Caco-2 (cell line): ENCODE results near the gene ELMO1. TPM values are rescaled to one million over a fixed set of nuclear protein-coding genes. Genes with fewer than 3 reads are reported as not detected.

ENCODE experiments used
- BruUV-seq: library from RNA; stranded (reverse); fragments of 400-500 nt; replicated peaks from 2 replicates; lab custom pipeline; 2021; lab: Mats Ljungman, UMichigan
- CTCF ChIA-PET: fragments of 300-600 bp; sonication (Branson Sonifier 250); formaldehyde crosslinking; loops from one replicate; lab custom pipeline; 2022; ENCODE audit warnings: antibody characterized with exemption; lab: Charles Lee
- POLR2A ChIA-PET: fragments of 300-600 bp; sonication (Branson Sonifier 250); formaldehyde crosslinking; loops from one replicate; lab custom pipeline; 2022; ENCODE audit warnings: antibody characterized with exemption; lab: Charles Lee
- DNase-seq, 2 experiments: peaks; one replicate each; pipeline versions ENCODE4 v3.0.0 to v3.0.0-alpha.2; 2020 to 2022
- H3K27me3 ChIP-seq: replicated peaks from 2 replicates; pipeline ENCODE4 v1.6.0; 2011; ENCODE audit warnings: low read length; ENCODE audit not compliant: control insufficient read depth, insufficient read depth
- H3K36me3 ChIP-seq: 2 replicates; pipeline ENCODE4 v1.5.1; 2011; ENCODE audit warnings: low read length; ENCODE audit not compliant: control insufficient read depth, insufficient read depth
- H3K4me1 ChIP-seq: fragments of 250-450 bp; sonication (Bioruptor Pico); 2 replicates; pipeline ENCODE4 v1.5.1; 2020; ENCODE audit warnings: mild to moderate bottlenecking
- H3K4me3 ChIP-seq: 2 replicates; pipeline ENCODE4 v1.5.1; 2011; ENCODE audit warnings: low read depth, mild to moderate bottlenecking, control low read depth, low read length
- H3K9me3 ChIP-seq: fragments of 250-450 bp; sonication (Bioruptor Pico); 2 replicates; pipeline ENCODE4 v1.5.1; 2020; ENCODE audit warnings: mild to moderate bottlenecking, moderate library complexity
- H3K27ac Mint-ChIP-seq: one replicate; pipeline ENCODE4 v1.8.0; 2022; ENCODE audit warnings: mixed read lengths; ENCODE audit not compliant: unreplicated experiment
- H3K27me3 Mint-ChIP-seq: one replicate; pipeline ENCODE4 v1.8.0; 2022; ENCODE audit warnings: mixed read lengths; ENCODE audit not compliant: insufficient read depth, unreplicated experiment
- H3K36me3 Mint-ChIP-seq: one replicate; pipeline ENCODE4 v1.8.0; 2022; ENCODE audit warnings: mild to moderate bottlenecking, mixed read lengths; ENCODE audit not compliant: insufficient read depth, unreplicated experiment
- H3K4me1 Mint-ChIP-seq: one replicate; pipeline ENCODE4 v1.8.0; 2022; ENCODE audit warnings: low read depth, mixed read lengths; ENCODE audit not compliant: unreplicated experiment
- H3K4me3 Mint-ChIP-seq: one replicate; pipeline ENCODE4 v1.8.0; 2022; ENCODE audit warnings: mild to moderate bottlenecking, moderate library complexity, mixed read lengths; ENCODE audit not compliant: unreplicated experiment
- H3K9me3 Mint-ChIP-seq: one replicate; pipeline ENCODE4 v1.8.0; 2022; ENCODE audit warnings: mixed read lengths; ENCODE audit not compliant: unreplicated experiment
- CTCF ChIP-seq, 2 experiments: fragments of 200-600 bp in 1 of 2; IDR thresholded peaks; 1 replicate in 1 of 2; 2 replicates in 1 of 2; pipeline versions ENCODE4 v1.5.1 to v1.8.0; 2011 to 2022; ENCODE audit warnings: antibody characterized with exemption in 1 of 2, control low read depth in 1 of 2, inconsistent platforms in 1 of 2, low read depth in 1 of 2, low read length in 1 of 2, mild to moderate bottlenecking in 1 of 2, moderate library complexity in 1 of 2; ENCODE audit not compliant: insufficient read depth in 1 of 2, severe bottlenecking in 1 of 2, unreplicated experiment in 1 of 2
- intact Hi-C: fragments of 100-400 bp; cut with micrococcal nuclease; formaldehyde crosslinking; loops from one replicate; pipeline ENCODE4 v1.10.0; 2022; ENCODE audit not compliant: unreplicated experiment
- total RNA-seq: library from RNA; stranded (reverse); gene quantifications from 2 replicates; pipeline ENCODE4 v1.2.3, GENCODE V29; 2022

The ELMO1 gene
- total RNA-seq, 1 experiment from 2014 or later: 0.14 TPM

GRCh38 chr7:37083311-37084096 is 365.2 kb downstream of the ELMO1 start:
- Histone ChIP-seq H3K27me3 (no peaks in the 10 kb centered on the region), H3K9me3 (no peaks in the 10 kb centered on the region), H3K4me3 (no peak overlapping the region), H3K4me1 (no peaks in the 10 kb centered on the region), H3K36me3 (no peaks in the 10 kb centered on the region)
- no peak for DNase-seq
- Mint-ChIP-seq H3K4me1 (no peaks in the 10 kb centered on the region), H3K27me3 (no peaks in the 10 kb centered on the region), H3K4me3 (no peak overlapping the region), H3K9me3 (peaks cover 18% of the 10 kb centered on the region), H3K27ac (no peak overlapping the region), H3K36me3 (no peaks in the 10 kb centered on the region)
- intact Hi-C loops: no loop called here
- no peak for TF ChIP-seq CTCF (IDR thresholded peaks at IDR 0.05; ENCODE audit: insufficient read depth in 1 of 2, low read depth in 1 of 2, low read length in 1 of 2, severe bottlenecking in 1 of 2, unreplicated experiment in 1 of 2)
- BruUV-seq: no TSS peak
- ChIA-PET POLR2A (no interaction called here), CTCF (no interaction called here)

GRCh38 chr7:37081436-37081835 is 367.2 kb downstream of the ELMO1 start:
- POLR2A ChIA-PET: no interaction called here
- H3K27ac Mint-ChIP-seq: no peak overlapping the region
- CTCF ChIA-PET: no interaction called here

GRCh38 chr7:37079420-37079819 is 369.2 kb downstream of the ELMO1 start:
- peaks cover 18% of the 10 kb centered on the region for H3K9me3 Mint-ChIP-seq
- Histone ChIP-seq H3K36me3 (no peaks in the 10 kb centered on the region), H3K4me3 (no peak overlapping the region), H3K27me3 (no peaks in the 10 kb centered on the region), H3K4me1 (no peaks in the 10 kb centered on the region), H3K9me3 (no peaks in the 10 kb centered on the region)
- no peak overlapping the region for H3K4me3 Mint-ChIP-seq
- TF ChIP-seq CTCF (IDR thresholded peaks at IDR 0.05; ENCODE audit: insufficient read depth in 1 of 2, low read depth in 1 of 2, low read length in 1 of 2, severe bottlenecking in 1 of 2, unreplicated experiment in 1 of 2): no peak
- H3K4me1 Mint-ChIP-seq: peaks cover 8% of the 10 kb centered on the region
- intact Hi-C loops: no loop called here
- POLR2A ChIA-PET: no interaction called here
- H3K36me3 Mint-ChIP-seq: no peaks in the 10 kb centered on the region
- CTCF ChIA-PET: no interaction called here
- BruUV-seq: no TSS peak
- no peak overlapping the region for H3K27ac Mint-ChIP-seq
- H3K27me3 Mint-ChIP-seq: no peaks in the 10 kb centered on the region
- DNase-seq: no peak

More at GRCh38 chr7:37081436-37081835, 367.2 kb downstream of the ELMO1 start:
- DNase-seq: no peak
- TF ChIP-seq CTCF (IDR thresholded peaks at IDR 0.05; ENCODE audit: insufficient read depth in 1 of 2, low read depth in 1 of 2, low read length in 1 of 2, severe bottlenecking in 1 of 2, unreplicated experiment in 1 of 2): no peak
- BruUV-seq: no TSS peak
- no peaks in the 10 kb centered on the region for H3K27me3 Mint-ChIP-seq
- H3K9me3 Mint-ChIP-seq: peaks cover 18% of the 10 kb centered on the region
- H3K9me3 ChIP-seq: no peaks in the 10 kb centered on the region
- H3K4me3 ChIP-seq: no peak overlapping the region
- no peaks in the 10 kb centered on the region for H3K27me3 ChIP-seq
- intact Hi-C loops: no loop called here
- H3K36me3 ChIP-seq: no peaks in the 10 kb centered on the region
- H3K36me3 Mint-ChIP-seq: no peaks in the 10 kb centered on the region
- no peaks in the 10 kb centered on the region for H3K4me1 ChIP-seq
- H3K4me1 Mint-ChIP-seq: peaks cover 5% of the 10 kb centered on the region
- H3K4me3 Mint-ChIP-seq: no peak overlapping the region
